Measurements from ENCODE around the gene A1BG.
"Not testable (repeated sequence)": the region's sequence is repeated elsewhere in the genome, so short reads cannot be mapped to it uniquely, and the experiment has no call there.

The A1BG gene

DNA sequence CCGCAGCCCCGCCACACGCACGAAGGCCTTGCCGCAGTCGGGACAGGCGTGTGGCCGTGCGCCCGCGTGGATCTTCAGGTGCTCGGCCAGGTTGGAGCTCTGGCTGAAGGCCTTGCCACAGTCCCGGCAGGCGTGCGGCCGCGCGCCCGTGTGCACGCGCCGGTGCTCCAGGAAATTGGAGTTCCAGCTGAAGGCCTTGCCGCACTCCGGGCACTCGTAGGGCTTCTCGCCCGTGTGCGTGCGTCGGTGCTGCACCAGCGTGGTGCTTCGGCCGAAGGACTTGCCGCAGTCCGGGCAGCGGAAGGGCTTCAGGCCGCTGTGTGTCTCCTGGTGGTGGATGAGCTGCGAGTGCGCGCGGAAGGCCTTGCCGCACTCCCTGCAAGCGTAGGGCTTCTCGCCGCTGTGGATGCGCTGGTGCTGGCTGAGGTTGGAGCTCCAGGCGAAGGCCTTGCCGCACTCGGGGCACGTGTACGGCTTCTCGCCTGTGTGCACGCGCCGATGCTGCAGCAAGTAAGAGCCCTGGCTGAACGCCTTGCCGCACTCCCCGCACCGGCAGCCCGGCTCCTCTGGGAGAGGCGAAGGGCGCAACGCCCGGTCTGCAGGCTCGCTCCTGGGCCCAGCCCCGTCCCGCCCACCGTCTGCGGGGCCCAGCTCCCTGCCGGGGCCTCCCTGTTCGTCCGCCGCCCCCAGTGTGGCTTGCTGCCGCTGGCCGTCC lies 3.6 kb upstream of the A1BG start:
- no peak for DNase-seq

- no peak for DNase-seq
Observed at GRCh38 chr19:58355908-58356765, 2.8 kb upstream of the A1BG start.

DNA sequence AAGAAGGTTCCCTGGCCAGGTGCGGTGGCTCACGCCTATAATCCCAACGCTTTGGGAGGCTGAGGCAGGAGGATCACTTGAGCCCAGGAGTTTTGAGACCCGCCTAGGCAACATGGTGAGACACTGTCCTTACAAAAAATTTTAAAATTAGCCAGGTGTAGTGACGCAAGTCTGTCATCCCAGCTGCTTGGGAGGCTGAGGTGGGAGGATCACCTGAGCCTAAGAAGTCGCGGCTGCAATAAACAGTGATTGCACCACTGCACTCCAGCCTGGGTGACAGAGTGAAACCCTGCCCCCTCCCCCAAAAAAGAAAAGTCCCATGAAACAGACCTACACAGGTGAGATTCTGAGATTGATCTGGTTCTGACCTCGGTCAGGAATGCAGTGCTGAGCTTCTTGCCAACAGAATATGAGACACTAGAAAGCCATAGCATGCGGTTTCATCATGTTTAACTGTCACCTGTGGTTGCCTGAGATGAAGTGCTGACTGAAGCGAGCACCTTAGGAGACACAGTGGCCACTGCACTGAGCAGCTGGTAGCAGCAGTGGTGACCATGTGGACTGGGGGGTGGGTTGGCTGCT lies 2.0 kb upstream of the A1BG start:
- DNase-seq, result no peak

- DNase-seq, result no peak
Observed at GRCh38 chr19:58354478-58355030, 1.3 kb upstream of the A1BG start.

DNA sequence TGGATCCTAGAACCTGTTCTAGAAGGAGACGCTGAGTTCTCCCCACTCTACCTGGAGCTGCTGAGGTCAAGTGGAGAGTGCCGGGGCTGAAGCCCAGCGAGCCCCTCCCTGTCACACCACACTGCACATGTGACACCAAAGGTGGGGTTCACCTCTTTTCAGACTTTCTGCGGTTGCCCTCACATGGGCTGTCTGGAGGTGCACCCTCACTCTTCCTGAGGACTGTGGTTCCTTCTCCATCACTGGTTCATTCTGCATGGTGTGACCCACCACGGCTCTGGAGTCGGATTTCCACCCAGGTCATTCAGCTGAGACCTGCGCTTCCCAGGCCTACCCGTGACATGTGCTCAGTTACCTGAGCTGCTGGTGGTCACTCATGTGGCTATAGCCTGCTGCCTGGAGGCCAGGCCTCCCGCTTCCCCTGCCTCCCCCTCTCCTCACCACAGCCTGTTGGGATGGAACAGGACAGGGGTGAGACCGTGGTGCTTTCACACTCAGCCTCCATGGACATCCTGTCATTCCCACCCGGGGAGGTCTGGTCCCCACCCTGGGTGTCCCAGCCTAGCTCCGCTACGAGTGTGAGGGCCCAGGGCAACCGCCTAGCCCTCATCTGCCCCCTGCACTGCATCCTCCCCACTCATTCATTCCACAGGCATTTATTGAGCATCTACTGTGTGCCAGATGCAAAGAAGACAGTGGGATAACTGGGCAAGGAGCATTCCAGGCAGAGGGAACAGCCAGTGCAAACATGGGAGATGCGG lies 605 bp upstream of the A1BG start:
- DNase-seq, result no peak

GRCh38 chr19:58351990-58352755 lies 1.1 kb downstream of the A1BG start:
- no peak for DNase-seq

DNA sequence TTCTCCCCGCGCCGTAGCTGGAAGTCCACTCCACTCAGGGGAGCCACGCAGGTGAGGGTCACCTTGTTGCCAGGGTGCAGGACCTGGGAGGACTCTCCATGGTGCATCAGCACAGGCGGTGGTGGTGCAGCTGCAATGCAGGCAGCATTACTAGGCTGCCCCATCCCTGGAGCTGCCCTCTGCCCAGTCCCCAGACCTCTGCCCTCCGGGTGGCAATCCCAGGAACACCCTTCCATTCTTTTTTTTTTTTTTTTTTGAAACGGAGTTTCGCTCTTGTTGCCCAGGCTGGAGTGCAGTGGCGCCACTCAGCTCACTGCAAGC lies 1.8 kb downstream of the A1BG start:
- DNase-seq, result no peak

- DNase-seq, result no peak
Observed at GRCh38 chr19:58350871-58351557, 2.3 kb downstream of the A1BG start.

GRCh38 chr19:58350001-58350861 lies 3.1 kb downstream of the A1BG start:
- DNase-seq, result no peak

DNA sequence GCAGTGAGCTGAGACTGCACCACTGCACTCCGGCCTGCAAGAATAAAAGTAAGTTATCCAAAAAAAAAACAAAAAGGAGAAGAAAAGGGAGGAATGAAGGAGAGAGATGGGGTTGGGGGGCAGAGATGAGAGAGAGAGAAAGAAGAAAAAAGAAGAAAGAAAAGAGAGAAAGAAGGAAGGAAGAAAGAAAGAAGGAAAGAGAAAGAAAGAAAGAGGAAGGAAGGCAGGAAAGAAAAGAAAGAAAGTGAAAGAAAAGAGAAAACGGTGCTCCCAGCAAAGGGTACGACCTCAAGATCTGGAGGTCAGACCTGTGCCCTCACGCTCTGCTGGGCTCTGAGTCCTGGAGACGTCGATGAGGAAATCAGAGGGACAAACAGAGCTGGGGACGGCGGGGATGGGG lies 3.7 kb downstream of the A1BG start:
- no peak for DNase-seq

GRCh38 chr19:58348080-58348479 lies 5.2 kb downstream of the A1BG start:
- DNase-seq, result not testable (repeated sequence)

GRCh38 chr19:58346961-58347929 lies 6.0 kb downstream of the A1BG start:
- no peak for DNase-seq

DNA sequence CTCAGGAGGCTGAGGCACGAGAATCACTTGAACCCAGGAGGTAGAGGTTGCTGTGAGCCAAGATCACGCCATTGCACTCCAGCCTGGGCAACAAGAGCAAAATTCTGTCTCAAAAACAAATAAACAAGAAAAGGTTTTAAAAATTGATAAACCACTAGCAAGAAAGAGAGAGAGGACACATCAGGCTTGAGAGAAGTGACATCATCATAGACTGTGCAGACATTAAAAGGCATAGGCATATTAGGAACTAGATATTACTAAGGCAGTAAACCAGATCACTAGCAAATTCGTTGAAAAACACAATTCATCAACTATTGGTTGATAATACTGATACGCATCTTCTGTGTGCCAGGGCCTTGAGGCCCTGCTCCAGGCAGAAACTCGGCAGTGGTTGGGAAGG lies 7.7 kb downstream of the A1BG start:
- no peak for DNase-seq

DNA sequence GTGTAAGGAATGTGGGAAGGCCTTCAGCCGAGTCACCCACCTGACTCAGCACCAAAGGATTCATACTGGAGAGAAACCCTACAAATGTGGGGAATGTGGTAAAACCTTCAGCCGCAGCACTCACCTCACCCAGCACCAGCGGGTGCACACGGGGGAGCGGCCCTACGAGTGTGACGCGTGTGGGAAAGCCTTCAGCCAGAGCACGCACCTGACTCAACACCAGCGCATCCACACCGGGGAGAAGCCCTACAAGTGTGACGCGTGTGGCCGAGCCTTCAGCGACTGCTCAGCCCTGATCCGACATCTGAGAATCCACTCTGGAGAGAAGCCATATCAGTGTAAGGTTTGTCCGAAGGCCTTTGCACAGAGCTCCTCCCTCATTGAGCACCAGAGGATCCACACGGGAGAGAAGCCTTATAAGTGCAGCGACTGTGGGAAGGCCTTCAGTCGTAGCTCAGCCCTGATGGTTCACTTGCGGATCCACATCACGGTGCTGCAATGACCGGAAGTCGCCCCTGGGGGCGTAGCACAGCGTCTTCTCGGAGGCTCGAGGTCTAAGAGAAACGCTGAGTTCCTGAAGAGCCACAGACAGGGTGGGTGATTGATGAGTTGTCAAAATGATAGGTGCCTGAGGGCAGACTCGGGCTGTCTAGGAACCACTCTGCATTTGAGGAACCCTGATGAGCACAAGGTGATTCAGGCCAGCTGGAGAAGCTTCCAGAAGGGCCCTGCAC lies 14.3 kb downstream of the A1BG start:
- no peak for DNase-seq

GRCh38 chr19:58338336-58338735 lies 15.0 kb downstream of the A1BG start:
- no peak for DNase-seq

GRCh38 chr19:58336820-58337219 lies 16.5 kb downstream of the A1BG start:
- no peak for DNase-seq

GRCh38 chr19:58336216-58336615 lies 17.1 kb downstream of the A1BG start:
- no peak for DNase-seq

GRCh38 chr19:58335630-58336029 lies 17.7 kb downstream of the A1BG start:
- DNase-seq, result no peak
